Cardiac muscle cell (in vitro differentiated cells and primary cell): ENCODE measurements around the gene SLC25A20. TPM values are rescaled to one million over a fixed set of nuclear protein-coding genes. Genes with fewer than 3 reads are reported as not detected.

Source experiments
- DNase-seq, 2 donors: peaks; one replicate each; pipeline versions ENCODE4 v3.0.0 to v3.0.0-alpha.2; 2010 to 2017; ENCODE audit warnings: low read depth in 1 of 2, low spot score in 1 of 2
- H3K27ac ChIP-seq: fragments of 200-600 bp; sonication (generic); 2 replicates; pipeline ENCODE4 v1.5.1; 2016
- H3K27me3 ChIP-seq: fragments of 200-600 bp; sonication (generic); 2 replicates; pipeline ENCODE4 v1.6.0; 2016; ENCODE audit warnings: control low read depth
- H3K36me3 ChIP-seq: fragments of 200-600 bp; sonication (generic); 2 replicates; pipeline ENCODE4 v1.5.1; 2016; ENCODE audit warnings: control low read depth
- H3K4me1 ChIP-seq: fragments of 200-600 bp; sonication (generic); 2 replicates; pipeline ENCODE4 v1.8.1; 2017; ENCODE audit warnings: low read depth, mild to moderate bottlenecking, mixed run types
- H3K4me3 ChIP-seq: fragments of 200-600 bp; sonication (generic); 2 replicates; pipeline ENCODE4 v1.5.1; 2016; ENCODE audit warnings: mild to moderate bottlenecking
- H3K9me3 ChIP-seq: fragments of 200-600 bp; sonication (generic); 2 replicates; pipeline ENCODE4 v1.5.1; 2017; ENCODE audit warnings: low read depth, mild to moderate bottlenecking, control low read depth
- polyA plus RNA-seq: library from polyadenylated mRNA; unstranded; fragments of >200 nt; fragmentation: Nextera tagmentation; extraction: Ambion mirVana; gene quantifications from 2 replicates; pipeline ENCODE4 v1.2.1, GENCODE V29; 2016
- total RNA-seq: library from RNA; depleted of rRNA; stranded (reverse); fragments of >200 nt; gene quantifications from 2 replicates; pipeline ENCODE4 v1.2.3, GENCODE V29; 2016
- TF ChIP-seq, protein P1 (sequence below): IDR thresholded peaks from 2 replicates; pipeline ENCODE4 v1.5.1; 2012; ENCODE audit warnings: low read depth, mild to moderate bottlenecking, low read length

The SLC25A20 gene
- total and polyA plus RNA-seq, 2 experiments from 2014 or later = 25.1 to 28.2 TPM

GRCh38 chr3:48826451-48826850 is 72.2 kb downstream of the SLC25A20 start:
- peak in 1 of 2 donors; percentile 92 for DNase-seq
- H3K27ac ChIP-seq = no peak overlapping the region
- TF ChIP-seq, protein P1, sequence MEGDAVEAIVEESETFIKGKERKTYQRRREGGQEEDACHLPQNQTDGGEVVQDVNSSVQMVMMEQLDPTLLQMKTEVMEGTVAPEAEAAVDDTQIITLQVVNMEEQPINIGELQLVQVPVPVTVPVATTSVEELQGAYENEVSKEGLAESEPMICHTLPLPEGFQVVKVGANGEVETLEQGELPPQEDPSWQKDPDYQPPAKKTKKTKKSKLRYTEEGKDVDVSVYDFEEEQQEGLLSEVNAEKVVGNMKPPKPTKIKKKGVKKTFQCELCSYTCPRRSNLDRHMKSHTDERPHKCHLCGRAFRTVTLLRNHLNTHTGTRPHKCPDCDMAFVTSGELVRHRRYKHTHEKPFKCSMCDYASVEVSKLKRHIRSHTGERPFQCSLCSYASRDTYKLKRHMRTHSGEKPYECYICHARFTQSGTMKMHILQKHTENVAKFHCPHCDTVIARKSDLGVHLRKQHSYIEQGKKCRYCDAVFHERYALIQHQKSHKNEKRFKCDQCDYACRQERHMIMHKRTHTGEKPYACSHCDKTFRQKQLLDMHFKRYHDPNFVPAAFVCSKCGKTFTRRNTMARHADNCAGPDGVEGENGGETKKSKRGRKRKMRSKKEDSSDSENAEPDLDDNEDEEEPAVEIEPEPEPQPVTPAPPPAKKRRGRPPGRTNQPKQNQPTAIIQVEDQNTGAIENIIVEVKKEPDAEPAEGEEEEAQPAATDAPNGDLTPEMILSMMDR = no peak

DNA sequence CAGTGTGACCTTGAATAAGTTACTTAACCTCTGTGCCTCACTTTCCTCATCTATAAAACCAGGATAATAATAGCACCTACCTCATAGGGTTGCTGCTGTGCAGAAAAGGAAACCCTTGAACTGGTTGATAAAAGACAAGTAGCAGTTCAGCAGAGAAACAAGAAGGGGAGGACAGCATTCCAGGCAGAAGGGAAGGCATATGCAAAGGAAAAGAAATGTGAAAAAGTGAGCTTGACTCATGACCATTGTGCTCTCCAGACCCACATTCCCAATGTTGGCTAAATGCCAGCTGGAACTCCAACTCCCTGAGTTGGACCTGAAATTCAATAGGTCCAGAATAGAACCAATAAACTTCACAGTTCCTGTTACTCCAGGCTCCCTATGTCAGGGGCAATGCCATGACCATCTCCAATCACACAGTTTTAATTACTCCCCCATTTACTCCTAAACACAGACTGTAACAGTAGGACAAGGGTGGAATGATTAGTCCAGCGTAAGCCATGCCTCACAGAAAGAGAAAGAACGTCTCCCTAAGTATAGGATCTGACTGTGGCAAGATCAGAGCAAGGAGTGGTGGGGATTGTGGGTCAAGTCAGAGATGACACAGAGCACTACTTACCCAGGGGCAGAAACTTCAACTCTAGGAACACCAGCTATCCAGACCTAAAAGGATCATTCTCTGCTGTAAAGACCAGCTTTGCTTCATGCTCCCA is 77.9 kb downstream of the SLC25A20 start:
- Histone ChIP-seq H3K4me3 (no peak overlapping the region), H3K27ac (peak overlapping the region; percentile 88), H3K4me1 (peaks cover 26% of the 10 kb centered on the region), H3K27me3 (no peaks in the 10 kb centered on the region), H3K9me3 (no peaks in the 10 kb centered on the region), H3K36me3 (no peaks in the 10 kb centered on the region)
- DNase-seq = peak; percentile 63 to 85
- TF ChIP-seq, protein P1 = no peak

More at GRCh38 chr3:48826451-48826850, 72.2 kb downstream of the SLC25A20 start:
- H3K27me3 ChIP-seq = no peaks in the 10 kb centered on the region
- H3K36me3 ChIP-seq = no peaks in the 10 kb centered on the region
- peaks cover 1% of the 10 kb centered on the region for H3K4me1 ChIP-seq
- no peaks in the 10 kb centered on the region for H3K9me3 ChIP-seq
- H3K4me3 ChIP-seq = no peak overlapping the region

GRCh38 chr3:48819234-48820221 is 79.2 kb downstream of the SLC25A20 start:
- Histone ChIP-seq H3K36me3 (no peaks in the 10 kb centered on the region), H3K4me1 (peaks cover 26% of the 10 kb centered on the region), H3K27ac (peak overlapping the region; percentile 88), H3K27me3 (no peaks in the 10 kb centered on the region), H3K9me3 (no peaks in the 10 kb centered on the region), H3K4me3 (no peak overlapping the region)
- TF ChIP-seq, protein P1 = no peak
- no peak for DNase-seq

DNA sequence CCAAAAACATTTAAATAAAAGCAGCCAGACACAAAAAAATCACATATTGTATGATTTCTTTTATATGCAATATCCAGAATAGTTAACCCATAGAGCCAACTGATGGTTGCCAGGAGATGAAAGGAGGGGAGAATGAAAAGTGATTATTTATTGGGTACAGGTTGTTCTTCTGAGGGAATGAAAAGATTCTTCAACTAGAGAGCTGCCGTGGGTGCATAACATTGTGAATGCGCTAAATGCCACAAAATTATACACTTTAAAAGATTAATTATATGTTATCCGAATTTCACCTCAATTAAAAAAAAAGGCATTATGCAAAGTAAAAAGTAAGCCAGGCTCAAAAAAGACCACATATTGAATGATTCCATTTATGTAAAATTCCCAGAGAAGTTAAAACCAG is 87.2 kb downstream of the SLC25A20 start:
- Histone ChIP-seq H3K27me3 (no peaks in the 10 kb centered on the region), H3K4me1 (no peaks in the 10 kb centered on the region), H3K4me3 (no peak overlapping the region), H3K36me3 (no peaks in the 10 kb centered on the region), H3K27ac (no peak overlapping the region), H3K9me3 (no peaks in the 10 kb centered on the region)
- TF ChIP-seq, protein P1 = no peak
- no peak for DNase-seq

Other genes starting within 250 kb of the SLC25A20 start
- gene CELSR3, start 236.0 kb downstream of the SLC25A20 start, total RNA-seq = 5.4 and 5.9 TPM in 2 replicates
- 3.1 and 3.4 TPM in 2 replicates for gene CELSR3, start 236.0 kb downstream of the SLC25A20 start, polyA plus RNA-seq
- 68.7 and 73.4 TPM in 2 replicates for gene NCKIPSD, start 213.0 kb downstream of the SLC25A20 start, total RNA-seq
- gene NCKIPSD, start 213.0 kb downstream of the SLC25A20 start, polyA plus RNA-seq = 49.6 and 51.7 TPM in 2 replicates
- 87.4 and 119 TPM in 2 replicates for gene IP6K2, start 181.7 kb downstream of the SLC25A20 start, total RNA-seq
- gene IP6K2, start 181.7 kb downstream of the SLC25A20 start, polyA plus RNA-seq = 130 and 140 TPM in 2 replicates
- 99.0 and 172 TPM in 2 replicates for gene PRKAR2A, start 51.0 kb downstream of the SLC25A20 start, total RNA-seq
- 15.7 and 21.9 TPM in 2 replicates for gene PRKAR2A, start 51.0 kb downstream of the SLC25A20 start, polyA plus RNA-seq
- gene ARIH2, start 20.0 kb upstream of the SLC25A20 start, total RNA-seq = 89.3 and 116 TPM in 2 replicates
- gene ARIH2, start 20.0 kb upstream of the SLC25A20 start, polyA plus RNA-seq = 78.1 and 78.6 TPM in 2 replicates
- gene P4HTM, start 91.4 kb upstream of the SLC25A20 start, total RNA-seq = 63.3 and 76.5 TPM in 2 replicates
- gene P4HTM, start 91.4 kb upstream of the SLC25A20 start, polyA plus RNA-seq = 60.4 and 84.7 TPM in 2 replicates
- 176 and 223 TPM in 2 replicates for gene WDR6, start 108.5 kb upstream of the SLC25A20 start, total RNA-seq
- gene WDR6, start 108.5 kb upstream of the SLC25A20 start, polyA plus RNA-seq = 276 and 277 TPM in 2 replicates
- 78.0 and 81.0 TPM in 2 replicates for gene DALRD3, start 119.7 kb upstream of the SLC25A20 start, total RNA-seq
- gene DALRD3, start 119.7 kb upstream of the SLC25A20 start, polyA plus RNA-seq = 54.6 and 96.2 TPM in 2 replicates
- gene NDUFAF3, start 123.2 kb upstream of the SLC25A20 start, total RNA-seq = 217 and 361 TPM in 2 replicates
- 280 and 310 TPM in 2 replicates for gene NDUFAF3, start 123.2 kb upstream of the SLC25A20 start, polyA plus RNA-seq
- 155 and 186 TPM in 2 replicates for gene IMPDH2, start 130.5 kb upstream of the SLC25A20 start, total RNA-seq
- 118 and 179 TPM in 2 replicates for gene IMPDH2, start 130.5 kb upstream of the SLC25A20 start, polyA plus RNA-seq
- 94.4 and 116 TPM in 2 replicates for gene QRICH1, start 195.2 kb upstream of the SLC25A20 start, total RNA-seq
- gene QRICH1, start 195.2 kb upstream of the SLC25A20 start, polyA plus RNA-seq = 42.0 and 44.3 TPM in 2 replicates
- gene QARS1, start 205.9 kb upstream of the SLC25A20 start, total RNA-seq = 277 and 345 TPM in 2 replicates
- 173 and 188 TPM in 2 replicates for gene QARS1, start 205.9 kb upstream of the SLC25A20 start, polyA plus RNA-seq
- gene USP19, start 221.9 kb upstream of the SLC25A20 start, total RNA-seq = 103 and 122 TPM in 2 replicates
- gene USP19, start 221.9 kb upstream of the SLC25A20 start, polyA plus RNA-seq = 50.5 and 61.8 TPM in 2 replicates
- gene LAMB2, start 234.2 kb upstream of the SLC25A20 start, total RNA-seq = 875 and 1,233 TPM in 2 replicates
- 615 and 708 TPM in 2 replicates for gene LAMB2, start 234.2 kb upstream of the SLC25A20 start, polyA plus RNA-seq